Bone marrow (tissue), 2 donors: ENCODE measurements around the gene NCOA3.

Experiments
- DNase-seq, 2 donors: peaks; one replicate each; lab custom pipeline; 2025; lab: John Stamatoyannopoulos, UW

NCOA3 gene

GRCh38 chr20:47705497-47705856, 203.8 kb downstream of the NCOA3 start:
- no peak for DNase-seq

GRCh38 chr20:47706345-47706744, 204.7 kb downstream of the NCOA3 start:
- no peak for DNase-seq
